Measurements from ENCODE around the gene MATN1. TPM values are rescaled to one million over a fixed set of nuclear protein-coding genes. Genes with fewer than 3 reads are reported as not detected.

MATN1 gene
- total RNA-seq, 1 donor from 2014 or later = 0.54 TPM

DNA sequence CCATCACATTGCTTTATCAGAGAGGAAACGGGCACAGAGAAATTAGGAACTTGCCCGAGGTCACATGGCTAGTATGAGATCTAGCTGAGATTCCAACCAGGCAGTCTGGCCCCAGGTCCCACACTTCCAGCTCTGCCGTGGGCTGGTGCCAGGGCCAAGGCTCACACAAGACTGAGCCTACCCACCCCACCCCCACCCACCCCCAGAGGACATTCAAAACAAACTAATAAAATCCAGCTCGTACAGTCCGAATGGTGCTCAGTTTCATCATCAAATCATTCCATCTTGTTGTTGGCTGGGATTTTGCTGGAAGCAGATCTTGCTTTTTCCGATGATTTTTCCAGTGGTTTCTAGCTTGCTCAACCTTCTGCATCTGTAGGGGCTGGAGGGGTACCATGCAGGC is 27.9 kb downstream of the MATN1 start:
- Mint-ChIP-seq H3K27me3 (ENCODE audit: low read depth) (peaks cover 8% of the 10 kb centered on the region), H3K27ac (ENCODE audit: unreplicated experiment) (no peak overlapping the region), H3K9me3 (no peaks in the 10 kb centered on the region), H3K4me3 (no peak overlapping the region), H3K4me1 (peaks cover 4% of the 10 kb centered on the region), H3K36me3 (ENCODE audit: low read depth) (no peaks in the 10 kb centered on the region)
- DNase-seq (ENCODE audit: low read depth, low spot score) = no peak
- TF ChIP-seq CTCF (conservative IDR thresholded peaks at IDR 0.05) = no peak

GRCh38 chr1:30694280-30695175 is 28.9 kb downstream of the MATN1 start:
- peaks cover 12% of the 10 kb centered on the region for H3K4me1 Mint-ChIP-seq
- H3K36me3 Mint-ChIP-seq (ENCODE audit: low read depth) = no peaks in the 10 kb centered on the region
- no peak for TF ChIP-seq CTCF (conservative IDR thresholded peaks at IDR 0.05)
- peaks cover 8% of the 10 kb centered on the region for H3K27me3 Mint-ChIP-seq (ENCODE audit: low read depth)
- no peaks in the 10 kb centered on the region for H3K9me3 Mint-ChIP-seq
- no peak overlapping the region for H3K27ac Mint-ChIP-seq (ENCODE audit: unreplicated experiment)
- H3K4me3 Mint-ChIP-seq = no peak overlapping the region
- no peak for DNase-seq (ENCODE audit: low read depth, low spot score)

DNA sequence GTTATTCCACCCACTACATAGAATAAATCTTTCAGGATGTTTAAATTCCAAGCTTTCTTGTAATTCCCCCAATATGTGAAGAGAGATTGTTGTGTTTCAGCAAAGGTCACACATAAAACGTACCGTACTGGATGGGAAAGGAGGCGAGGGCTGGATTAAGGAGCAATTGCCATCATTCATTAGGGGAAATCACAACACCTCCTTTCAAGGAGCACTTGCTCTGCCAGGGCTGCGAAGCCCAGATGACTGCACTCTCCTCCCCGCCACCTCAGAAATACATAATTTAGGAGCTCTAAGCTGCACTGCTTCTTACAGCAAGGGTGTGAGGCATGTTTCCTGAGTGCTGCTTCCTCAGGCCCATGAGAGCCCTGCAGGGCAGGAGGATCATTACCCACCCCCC is 29.6 kb downstream of the MATN1 start:
- Mint-ChIP-seq H3K4me1 (peaks cover 14% of the 10 kb centered on the region), H3K9me3 (no peaks in the 10 kb centered on the region), H3K27me3 (ENCODE audit: low read depth) (peaks cover 8% of the 10 kb centered on the region), H3K27ac (ENCODE audit: unreplicated experiment) (no peak overlapping the region), H3K36me3 (ENCODE audit: low read depth) (no peaks in the 10 kb centered on the region), H3K4me3 (no peak overlapping the region)
- DNase-seq (ENCODE audit: low read depth, low spot score) = no peak
- no peak for TF ChIP-seq CTCF (conservative IDR thresholded peaks at IDR 0.05)

GRCh38 chr1:30693366-30693765 is 30.0 kb downstream of the MATN1 start:
- no peaks in the 10 kb centered on the region for H3K36me3 Mint-ChIP-seq (ENCODE audit: low read depth)
- H3K4me1 Mint-ChIP-seq = peaks cover 14% of the 10 kb centered on the region
- TF ChIP-seq CTCF (conservative IDR thresholded peaks at IDR 0.05) = no peak

DNA sequence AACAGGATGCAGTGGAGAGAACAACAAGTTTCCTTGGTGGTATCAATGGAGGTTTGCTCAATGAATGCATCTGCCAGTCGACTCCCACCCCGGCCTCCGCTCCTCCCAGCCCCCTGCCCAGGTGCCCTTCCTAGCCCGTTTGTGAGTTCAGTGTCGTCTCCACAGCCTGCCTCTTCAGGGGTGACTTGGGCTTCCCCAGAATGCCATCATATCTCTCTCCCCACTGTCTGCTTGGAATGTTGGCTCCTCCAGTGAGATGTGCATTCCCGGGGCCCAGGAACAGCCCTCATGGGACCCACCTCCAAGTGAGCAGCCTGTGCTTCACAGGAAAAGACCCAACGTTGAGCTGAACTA is 30.5 kb downstream of the MATN1 start:
- no peaks in the 10 kb centered on the region for H3K36me3 Mint-ChIP-seq (ENCODE audit: low read depth)
- no peak overlapping the region for H3K27ac Mint-ChIP-seq (ENCODE audit: unreplicated experiment)
- no peak for TF ChIP-seq CTCF (conservative IDR thresholded peaks at IDR 0.05)
- peaks cover 14% of the 10 kb centered on the region for H3K4me1 Mint-ChIP-seq
- H3K9me3 Mint-ChIP-seq = no peaks in the 10 kb centered on the region
- DNase-seq (ENCODE audit: low read depth, low spot score) = no peak
- no peak overlapping the region for H3K4me3 Mint-ChIP-seq
- H3K27me3 Mint-ChIP-seq (ENCODE audit: low read depth) = peaks cover 8% of the 10 kb centered on the region

More at GRCh38 chr1:30693366-30693765, 30.0 kb downstream of the MATN1 start:
- Mint-ChIP-seq H3K9me3 (no peaks in the 10 kb centered on the region), H3K4me3 (no peak overlapping the region), H3K27me3 (ENCODE audit: low read depth) (peaks cover 8% of the 10 kb centered on the region), H3K27ac (ENCODE audit: unreplicated experiment) (peak overlapping the region; percentile 39)
- DNase-seq (ENCODE audit: low read depth, low spot score) = no peak

All from neural crest cell (in vitro differentiated cells).